Measurements from ENCODE around the gene TNFRSF21.
"Not testable (repeated sequence)": the region's sequence is repeated elsewhere in the genome, so short reads cannot be mapped to it uniquely, and the experiment has no call there.

TNFRSF21 gene

GRCh38 chr6:47223251-47223650 is 86.5 kb downstream of the TNFRSF21 start:
- DNase-seq (ENCODE audit: low spot score): not testable (repeated sequence)

- DNase-seq (ENCODE audit: low spot score): no peak
These were observed 88.1 kb downstream of the TNFRSF21 start for GRCh38 chr6:47221565-47221964.

GRCh38 chr6:47209632-47210031 is 100.1 kb downstream of the TNFRSF21 start:
- DNase-seq (ENCODE audit: low spot score): no peak

GRCh38 chr6:47207261-47207660 is 102.4 kb downstream of the TNFRSF21 start:
- no peak for DNase-seq (ENCODE audit: low spot score)

GRCh38 chr6:47206626-47207025 is 103.1 kb downstream of the TNFRSF21 start:
- no peak for DNase-seq (ENCODE audit: low spot score)

GRCh38 chr6:47203938-47204611 is 105.6 kb downstream of the TNFRSF21 start:
- DNase-seq (ENCODE audit: low spot score): no peak

GRCh38 chr6:47203266-47203937 is 106.3 kb downstream of the TNFRSF21 start:
- DNase-seq (ENCODE audit: low spot score): no peak

- no peak for DNase-seq (ENCODE audit: low spot score)
These were observed 107.0 kb downstream of the TNFRSF21 start for GRCh38 chr6:47202644-47203205.

GRCh38 chr6:47200536-47201334 is 109.0 kb downstream of the TNFRSF21 start:
- no peak for DNase-seq (ENCODE audit: low spot score)

- DNase-seq (ENCODE audit: low spot score): no peak
These were observed 111.7 kb downstream of the TNFRSF21 start for GRCh38 chr6:47197682-47198640.

GRCh38 chr6:47196113-47196512 is 113.6 kb downstream of the TNFRSF21 start:
- DNase-seq (ENCODE audit: low spot score): no peak

- no peak for DNase-seq (ENCODE audit: low spot score)
These were observed 114.6 kb downstream of the TNFRSF21 start for GRCh38 chr6:47195011-47195650.

GRCh38 chr6:47188588-47189021 is 121.1 kb downstream of the TNFRSF21 start:
- no peak for DNase-seq (ENCODE audit: low spot score)

GRCh38 chr6:47187893-47188587 is 121.7 kb downstream of the TNFRSF21 start:
- no peak for DNase-seq (ENCODE audit: low spot score)

- DNase-seq (ENCODE audit: low spot score): no peak
These were observed 122.6 kb downstream of the TNFRSF21 start for GRCh38 chr6:47187113-47187512.

- no peak for DNase-seq (ENCODE audit: low spot score)
These were observed 127.3 kb downstream of the TNFRSF21 start for GRCh38 chr6:47182291-47182957.

GRCh38 chr6:47181681-47182080 is 128.0 kb downstream of the TNFRSF21 start:
- no peak for DNase-seq (ENCODE audit: low spot score)

All from globus pallidus (tissue), 1 donor.